Glomerular endothelial cell (primary cell): ENCODE measurements around the gene RAB42. TPM values are rescaled to one million over a fixed set of nuclear protein-coding genes. Genes with fewer than 3 reads are reported as not detected.
A peak's percentile ranks its signal among the peaks of the same experiment; 100 is the strongest.
"Not testable (repeated sequence)": the region's sequence is repeated elsewhere in the genome, so short reads cannot be mapped to it uniquely, and the experiment has no call there.

Experiments used
- DNase-seq: peaks from one replicate; pipeline ENCODE4 v3.0.0-alpha.2; 2011; ENCODE audit warnings: low read depth, low spot score; ENCODE audit errors: extremely low read depth
- total RNA-seq: library from RNA; depleted of rRNA; stranded (reverse); fragments of >200 nt; gene quantifications from 2 replicates; pipeline ENCODE4 v1.2.3, GENCODE V29; 2015

Gene RAB42, protein sequence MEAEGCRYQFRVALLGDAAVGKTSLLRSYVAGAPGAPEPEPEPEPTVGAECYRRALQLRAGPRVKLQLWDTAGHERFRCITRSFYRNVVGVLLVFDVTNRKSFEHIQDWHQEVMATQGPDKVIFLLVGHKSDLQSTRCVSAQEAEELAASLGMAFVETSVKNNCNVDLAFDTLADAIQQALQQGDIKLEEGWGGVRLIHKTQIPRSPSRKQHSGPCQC
- total RNA-seq: 0.64 and 1.5 TPM in 2 replicates

GRCh38 chr1:28591708-28592320 is at the start of gene RAB42:
TSS of gene RAB42 (plus strand) at chr1:28592265. CDS start at chr1:28592512, 247 bp downstream.
- no peak for DNase-seq

DNA sequence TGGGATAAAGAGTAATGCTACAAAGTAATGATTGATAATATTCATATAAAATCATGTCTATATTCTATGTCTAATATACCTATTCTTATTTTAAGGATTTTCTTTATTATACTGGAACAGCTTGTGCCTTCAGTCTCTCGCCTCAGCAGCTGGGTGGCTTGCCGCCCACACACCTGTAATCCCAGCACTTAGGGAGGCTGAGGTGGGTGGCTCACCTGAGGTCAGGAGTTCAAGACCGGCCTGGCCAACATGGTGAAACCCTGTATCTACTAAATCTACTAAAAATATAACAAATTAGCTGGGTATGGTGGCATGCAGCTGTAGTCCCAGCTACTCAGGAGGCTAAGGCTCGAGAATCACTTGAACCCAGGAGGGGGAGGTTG is 46.8 kb upstream of the RAB42 start:
- no peak for DNase-seq

DNA sequence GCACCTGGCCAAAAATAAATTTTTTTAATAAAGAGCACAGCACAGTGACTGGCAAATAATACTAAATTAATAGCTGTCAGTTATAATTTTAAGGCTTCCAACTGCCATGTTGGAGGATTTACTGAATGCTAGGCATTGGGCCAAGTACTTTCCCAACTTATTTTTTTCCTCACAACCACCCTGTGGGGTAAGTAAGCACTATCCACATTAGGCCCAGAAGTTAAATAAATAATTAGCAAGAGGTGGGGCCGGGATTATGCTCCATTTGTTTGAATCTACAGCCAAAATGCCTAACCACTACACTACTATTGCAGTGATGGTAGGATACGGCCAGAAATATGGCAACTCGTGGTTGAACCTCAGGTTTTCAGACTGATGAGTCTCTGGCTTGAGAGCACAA is 43.7 kb upstream of the RAB42 start:
- no peak for DNase-seq

DNA sequence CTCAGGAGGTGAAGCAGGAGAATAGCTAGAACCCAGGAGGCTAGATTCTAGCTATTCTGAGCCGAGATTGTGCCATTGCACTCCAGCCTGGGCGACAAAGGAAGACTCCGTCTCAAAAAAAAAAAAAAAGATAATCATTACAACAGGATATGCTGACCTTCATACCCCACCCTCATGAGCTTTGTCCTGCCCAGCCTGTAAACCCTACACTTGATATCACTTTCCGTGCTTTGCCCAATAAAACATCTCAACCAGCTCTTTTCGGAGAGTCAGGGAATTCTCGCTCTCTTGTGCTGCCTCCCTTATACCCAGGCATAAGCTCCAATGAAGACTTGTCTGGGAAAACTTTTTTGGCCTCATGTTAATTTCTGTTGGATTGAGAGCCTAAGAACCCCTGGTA is 40.7 kb upstream of the RAB42 start:
- no peak for DNase-seq

GRCh38 chr1:28552758-28553663 is 39.1 kb upstream of the RAB42 start, which contains the start of gene TRNAU1AP:
TSS of gene TRNAU1AP (plus strand) at chr1:28553085. CDS start at chr1:28553111, 26 bp downstream.
- DNase-seq: peak; percentile 65

- DNase-seq: no peak
Observed at GRCh38 chr1:28560886-28561285, 31.2 kb upstream of the RAB42 start.

GRCh38 chr1:28564310-28564709 is 27.8 kb upstream of the RAB42 start:
- DNase-seq: no peak

DNA sequence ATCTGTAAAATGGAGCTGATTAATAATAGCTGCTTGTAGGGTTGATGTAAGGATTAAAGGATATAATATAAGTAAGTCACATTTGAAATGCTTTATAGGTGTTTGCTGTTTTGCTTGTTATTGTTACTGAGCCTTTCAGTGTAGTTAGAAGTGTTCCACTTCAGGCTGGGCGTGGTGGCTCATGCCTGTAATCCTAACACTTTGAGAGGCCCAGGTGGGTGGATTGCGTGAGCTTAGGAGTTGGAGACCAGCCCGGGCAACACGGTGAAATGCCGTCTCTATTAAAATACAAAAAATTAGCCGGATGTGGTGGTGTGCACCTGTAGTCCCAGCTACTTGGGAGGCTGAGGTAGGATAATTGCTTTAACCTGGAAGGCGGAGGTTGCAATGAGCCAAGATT is 27.0 kb upstream of the RAB42 start:
- DNase-seq: no peak

DNA sequence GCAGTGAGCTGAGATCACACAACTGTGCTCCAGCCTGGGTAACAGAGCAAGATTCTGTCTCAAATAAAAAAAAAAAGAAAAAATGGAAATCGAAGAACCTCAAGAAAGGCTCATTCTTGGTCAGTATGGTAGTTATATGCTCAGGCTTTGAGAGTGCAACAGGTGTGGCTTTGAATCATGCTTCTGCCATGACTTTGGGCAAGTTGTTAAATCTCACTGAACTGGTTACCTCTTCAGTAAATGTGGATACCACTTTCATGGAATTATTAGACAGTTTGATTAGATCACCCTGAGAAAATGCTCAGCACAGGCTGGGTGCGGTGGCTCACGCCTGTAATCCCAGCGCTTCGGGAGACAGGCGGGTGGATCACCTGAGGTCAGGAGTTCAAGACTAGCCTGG is 26.3 kb upstream of the RAB42 start:
- DNase-seq: no peak

GRCh38 chr1:28566931-28567330 is 25.1 kb upstream of the RAB42 start:
- no peak for DNase-seq

DNA sequence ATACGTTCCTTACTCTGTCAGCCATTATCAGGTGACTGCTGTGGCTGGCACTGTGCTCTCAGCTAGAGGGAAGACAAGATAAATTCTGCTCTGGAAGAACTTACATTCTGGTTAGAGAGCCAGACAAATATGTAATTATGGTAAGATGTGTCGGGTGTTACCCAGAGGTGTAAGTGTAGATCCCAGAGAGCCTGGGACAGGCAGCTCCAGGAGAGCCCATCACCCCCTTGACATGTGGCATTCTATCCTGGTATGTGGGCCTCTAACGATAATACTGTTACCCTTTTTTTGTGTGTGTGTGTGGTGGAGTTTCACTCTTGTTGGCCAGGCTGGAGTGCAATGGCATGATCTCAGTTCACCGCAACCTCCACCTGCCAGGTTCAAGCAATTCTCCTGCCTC is 20.2 kb upstream of the RAB42 start:
- DNase-seq: no peak

GRCh38 chr1:28572891-28573290 is 19.2 kb upstream of the RAB42 start:
- not testable (repeated sequence) for DNase-seq

GRCh38 chr1:28573564-28573963 is 18.5 kb upstream of the RAB42 start:
- DNase-seq: no peak

DNA sequence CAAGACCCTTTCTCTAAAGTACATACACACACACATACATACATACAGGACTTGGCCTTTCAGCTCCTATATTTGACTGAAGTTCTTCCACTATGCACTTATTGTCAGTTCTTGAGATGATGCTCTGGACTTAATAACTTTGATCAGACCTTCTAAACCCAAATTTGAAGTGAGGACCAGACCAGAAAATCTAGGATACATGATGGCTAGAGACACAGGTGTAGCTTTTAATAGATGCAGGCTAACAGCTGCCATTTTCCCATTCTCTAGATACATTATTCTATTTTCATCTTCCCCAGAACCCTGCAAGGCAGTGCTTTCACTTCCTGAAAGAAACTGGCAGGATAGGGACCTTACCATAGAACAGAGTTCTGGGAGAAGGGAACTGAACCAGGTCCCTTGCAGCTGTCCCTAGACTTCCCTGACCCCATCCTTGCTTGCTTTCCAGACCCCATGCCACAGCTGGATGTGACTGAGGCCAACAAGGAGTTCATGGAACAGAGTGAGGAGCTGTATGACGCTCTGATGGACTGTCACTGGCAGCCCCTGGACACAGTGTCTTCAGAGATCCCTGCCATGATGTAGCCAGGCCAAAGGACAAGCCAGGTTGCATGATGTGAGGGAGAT is 14.9 kb upstream of the RAB42 start:
- no peak for DNase-seq

GRCh38 chr1:28577738-28578536 is 14.1 kb upstream of the RAB42 start:
- DNase-seq: no peak

GRCh38 chr1:28578696-28579218 is 13.3 kb upstream of the RAB42 start:
- DNase-seq: no peak

GRCh38 chr1:28579401-28579800 is 12.7 kb upstream of the RAB42 start:
- DNase-seq: no peak

DNA sequence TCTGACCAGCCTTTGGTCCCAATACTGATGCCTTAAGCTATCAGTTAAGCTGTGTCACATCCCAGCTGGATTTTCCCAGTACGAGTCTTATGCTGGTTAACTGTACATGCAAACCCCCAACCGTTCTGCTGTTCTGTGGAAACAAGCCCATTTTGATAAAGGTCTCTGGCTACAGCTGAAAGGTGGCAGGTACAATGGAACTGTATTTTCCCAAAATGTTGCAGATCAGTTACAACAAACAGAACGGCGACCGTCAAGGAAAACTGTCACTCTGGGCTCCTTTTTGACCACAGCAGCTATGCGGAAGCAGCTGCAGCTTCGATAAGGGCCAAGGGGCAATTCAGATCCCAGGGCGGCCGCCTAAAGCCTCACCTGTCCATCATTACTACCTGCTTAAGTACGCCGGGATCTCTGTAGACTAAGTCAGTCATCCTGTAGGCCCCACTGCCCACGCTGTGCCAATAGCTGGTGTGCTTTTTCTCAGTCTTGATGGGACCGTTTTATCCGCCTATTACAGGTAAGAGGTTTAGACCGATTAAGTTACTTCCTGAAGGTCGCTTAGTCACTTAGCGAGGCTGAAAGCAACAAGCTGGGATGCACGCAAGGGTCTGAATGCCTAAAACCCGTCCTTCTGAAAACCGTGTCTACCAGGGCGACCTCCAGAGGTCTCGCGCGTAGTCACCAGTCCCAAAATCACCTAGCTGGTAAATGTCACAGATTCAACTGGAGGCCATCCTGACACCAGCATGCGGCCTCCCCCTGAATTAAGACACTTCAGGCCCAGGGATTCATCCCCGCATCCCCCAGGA is 11.1 kb upstream of the RAB42 start:
- no peak for DNase-seq

DNA sequence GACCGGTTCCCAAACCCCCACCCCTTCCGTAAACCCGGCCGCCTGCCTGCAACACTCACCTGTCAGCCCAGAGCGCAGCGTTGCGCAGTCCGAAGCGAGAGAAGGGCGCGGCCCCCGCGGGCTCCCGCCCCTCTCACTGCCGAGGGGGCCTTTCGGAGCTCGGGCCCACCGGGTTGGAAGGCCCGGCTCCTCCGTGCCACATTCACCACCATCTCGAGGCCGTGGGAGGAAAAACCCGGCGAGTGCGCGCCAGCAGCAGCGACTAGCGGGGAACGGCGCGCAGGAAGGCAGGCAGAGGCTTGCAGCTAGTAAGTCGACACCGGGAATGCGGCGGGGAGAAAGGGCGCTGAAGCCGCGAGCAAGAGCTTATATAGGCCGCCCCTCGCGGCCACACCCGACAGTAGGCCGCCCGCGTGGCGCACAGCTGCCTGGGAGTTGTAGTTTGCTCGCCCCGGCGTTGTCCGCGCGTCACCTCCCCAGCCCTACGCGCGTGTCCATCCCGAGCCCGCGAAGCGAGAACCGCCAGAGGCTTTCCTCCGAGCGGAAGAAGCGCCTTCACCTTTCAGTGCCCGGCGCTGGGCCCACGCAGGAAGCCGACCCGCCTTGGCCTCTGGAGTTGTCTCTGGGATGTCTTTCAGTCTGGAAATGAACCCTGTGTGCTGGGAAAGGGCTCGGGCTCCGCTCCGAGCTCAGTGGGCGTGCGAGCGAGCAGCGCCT is 10.4 kb upstream of the RAB42 start:
- DNase-seq: no peak
